B cell (primary cell): ENCODE results near the gene P2RX3.

Experiments used
- EZH2 ChIP-seq: IDR thresholded peaks from 2 replicates; pipeline ENCODE4 v1.6.1; 2012; ENCODE audit warnings: borderline replicate concordance, low read depth, mild to moderate bottlenecking, moderate library complexity, low read length; ENCODE audit not compliant: insufficient read depth, poor library complexity, severe bottlenecking
- TF ChIP-seq, protein P1 (sequence below): fragments of 200-600 bp; IDR thresholded peaks from one replicate; pipeline ENCODE4 v1.8.0; 2022; ENCODE audit warnings: antibody characterized with exemption, mild to moderate bottlenecking

DNA sequence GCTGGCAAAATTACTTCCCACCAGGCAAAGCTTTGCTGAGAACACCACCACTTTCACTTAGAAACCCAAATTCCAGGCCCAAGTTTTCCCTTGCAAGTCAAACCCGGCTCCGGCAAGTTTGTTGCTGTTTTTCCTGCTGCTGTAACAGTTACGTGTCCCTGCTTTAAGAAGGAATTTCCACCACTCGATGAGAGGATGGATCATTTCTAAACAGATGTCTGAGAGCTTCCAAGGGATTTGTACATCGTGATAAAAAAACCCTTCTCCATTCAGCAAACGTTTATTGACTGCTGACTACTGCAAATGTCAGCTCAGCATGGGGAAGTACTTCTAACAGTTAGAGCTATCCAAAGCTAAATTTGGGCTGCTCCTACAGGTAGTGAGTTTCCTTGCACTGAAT is 19.7 kb downstream of the P2RX3 start:
- TF ChIP-seq, protein P1, sequence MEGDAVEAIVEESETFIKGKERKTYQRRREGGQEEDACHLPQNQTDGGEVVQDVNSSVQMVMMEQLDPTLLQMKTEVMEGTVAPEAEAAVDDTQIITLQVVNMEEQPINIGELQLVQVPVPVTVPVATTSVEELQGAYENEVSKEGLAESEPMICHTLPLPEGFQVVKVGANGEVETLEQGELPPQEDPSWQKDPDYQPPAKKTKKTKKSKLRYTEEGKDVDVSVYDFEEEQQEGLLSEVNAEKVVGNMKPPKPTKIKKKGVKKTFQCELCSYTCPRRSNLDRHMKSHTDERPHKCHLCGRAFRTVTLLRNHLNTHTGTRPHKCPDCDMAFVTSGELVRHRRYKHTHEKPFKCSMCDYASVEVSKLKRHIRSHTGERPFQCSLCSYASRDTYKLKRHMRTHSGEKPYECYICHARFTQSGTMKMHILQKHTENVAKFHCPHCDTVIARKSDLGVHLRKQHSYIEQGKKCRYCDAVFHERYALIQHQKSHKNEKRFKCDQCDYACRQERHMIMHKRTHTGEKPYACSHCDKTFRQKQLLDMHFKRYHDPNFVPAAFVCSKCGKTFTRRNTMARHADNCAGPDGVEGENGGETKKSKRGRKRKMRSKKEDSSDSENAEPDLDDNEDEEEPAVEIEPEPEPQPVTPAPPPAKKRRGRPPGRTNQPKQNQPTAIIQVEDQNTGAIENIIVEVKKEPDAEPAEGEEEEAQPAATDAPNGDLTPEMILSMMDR, result no peak
- no peak for TF ChIP-seq EZH2
